Ishikawa (cell line): Measurements from ENCODE around the gene PDS5B.

Experiments
- CEBPB ChIP-seq: IDR thresholded peaks from 2 replicates; pipeline ENCODE4 v1.6.1; 2012
- CREB1 ChIP-seq: IDR thresholded peaks from 2 replicates; pipeline ENCODE4 v1.6.1; 2012; ENCODE audit warnings: low read depth
- EGR1 ChIP-seq: IDR thresholded peaks from 2 replicates; pipeline ENCODE4 v1.6.1; 2012
- EP300 ChIP-seq: IDR thresholded peaks from 2 replicates; pipeline ENCODE4 v1.6.1; 2012; ENCODE audit warnings: borderline replicate concordance
- FOXM1 ChIP-seq: IDR thresholded peaks from 2 replicates; pipeline ENCODE4 v1.6.1; 2012; ENCODE audit warnings: low read depth, borderline replicate concordance
- MAX ChIP-seq: IDR thresholded peaks from 2 replicates; pipeline ENCODE4 v1.6.1; 2012
- NFIC ChIP-seq: IDR thresholded peaks from 2 replicates; pipeline ENCODE4 v1.6.1; 2012
- RAD21 ChIP-seq: IDR thresholded peaks from 2 replicates; pipeline ENCODE4 v1.6.1; 2012; ENCODE audit warnings: low read depth
- REST ChIP-seq: IDR thresholded peaks from 2 replicates; pipeline ENCODE4 v1.6.1; 2012; ENCODE audit warnings: low read depth, mild to moderate bottlenecking
- TAF1 ChIP-seq: IDR thresholded peaks from 2 replicates; pipeline ENCODE4 v1.6.1; 2012; ENCODE audit warnings: low read depth, mild to moderate bottlenecking
- TCF12 ChIP-seq: IDR thresholded peaks from 2 replicates; pipeline ENCODE4 v1.6.1; 2012; ENCODE audit warnings: low read depth
- TEAD4 ChIP-seq: IDR thresholded peaks from 2 replicates; pipeline ENCODE4 v1.6.1; 2012
- USF1 ChIP-seq: IDR thresholded peaks from 2 replicates; pipeline ENCODE4 v1.6.1; 2012
- YY1 ChIP-seq: IDR thresholded peaks from 2 replicates; pipeline ENCODE4 v1.6.1; 2012; ENCODE audit warnings: low read depth
- ZBTB7A ChIP-seq: IDR thresholded peaks from 2 replicates; pipeline ENCODE4 v1.6.1; 2012; ENCODE audit warnings: low read depth

The PDS5B gene

GRCh38 chr13:32642316-32642715, 56.1 kb downstream of the PDS5B start:
- no peak for TF ChIP-seq EGR1

GRCh38 chr13:32642858-32643257, 56.6 kb downstream of the PDS5B start:
- no peak for TF ChIP-seq ZBTB7A
- no peak for TF ChIP-seq CEBPB
- no peak for TF ChIP-seq NFIC
- TF ChIP-seq MAX: no peak
- no peak for TF ChIP-seq FOXM1
- TF ChIP-seq EGR1: no peak
- no peak for TF ChIP-seq CREB1
- TF ChIP-seq TEAD4: no peak
- no peak for TF ChIP-seq TAF1
- TF ChIP-seq USF1: no peak
- TF ChIP-seq RAD21: no peak

GRCh38 chr13:32645854-32646253, 59.6 kb downstream of the PDS5B start:
- TF ChIP-seq EGR1 (no peak), RAD21 (no peak), TCF12 (no peak), USF1 (no peak)

GRCh38 chr13:32647926-32648325, 61.7 kb downstream of the PDS5B start:
- TF ChIP-seq FOXM1 (no peak), CREB1 (no peak), NFIC (no peak), TEAD4 (no peak), TCF12 (no peak), RAD21 (no peak), EGR1 (no peak)

GRCh38 chr13:32650705-32651311, 64.6 kb downstream of the PDS5B start:
- TF ChIP-seq RAD21 (peak; percentile 61), TCF12 (no peak)

- TF ChIP-seq CEBPB (no peak), EGR1 (no peak), MAX (no peak), TAF1 (no peak), EP300 (no peak), REST (no peak), CREB1 (no peak), ZBTB7A (no peak), USF1 (no peak), FOXM1 (no peak), YY1 (no peak), NFIC (no peak)
Measured at GRCh38 chr13:32657309-32657708, 71.1 kb downstream of the PDS5B start.

GRCh38 chr13:32659736-32660135, 73.5 kb downstream of the PDS5B start:
- TF ChIP-seq CEBPB: no peak
- TF ChIP-seq NFIC: no peak
- no peak for TF ChIP-seq REST
- no peak for TF ChIP-seq YY1
- no peak for TF ChIP-seq USF1
- TF ChIP-seq MAX: no peak
- no peak for TF ChIP-seq TEAD4
